ENCODE measurements around the gene SMARCD3.

Gene SMARCD3

DNA sequence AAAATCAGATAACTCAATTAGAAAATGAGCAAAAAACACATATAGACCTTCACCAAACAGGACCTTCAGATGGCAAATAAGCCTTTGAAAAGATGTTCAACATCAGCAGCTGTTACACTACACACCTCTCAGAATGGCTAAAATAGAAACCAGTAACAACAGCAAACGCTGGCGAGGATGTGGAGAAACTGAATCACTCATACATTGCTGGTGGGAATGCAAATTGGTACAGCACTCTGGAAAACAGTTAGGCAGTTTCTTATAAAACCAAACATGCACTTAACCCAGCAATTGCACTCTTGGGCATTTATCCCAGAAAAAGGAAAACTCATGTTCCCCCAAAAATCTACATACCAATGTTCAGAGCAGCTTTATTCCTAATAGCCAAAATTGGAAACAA lies 37.7 kb upstream of the SMARCD3 start:
- TF ChIP-seq, protein P1, sequence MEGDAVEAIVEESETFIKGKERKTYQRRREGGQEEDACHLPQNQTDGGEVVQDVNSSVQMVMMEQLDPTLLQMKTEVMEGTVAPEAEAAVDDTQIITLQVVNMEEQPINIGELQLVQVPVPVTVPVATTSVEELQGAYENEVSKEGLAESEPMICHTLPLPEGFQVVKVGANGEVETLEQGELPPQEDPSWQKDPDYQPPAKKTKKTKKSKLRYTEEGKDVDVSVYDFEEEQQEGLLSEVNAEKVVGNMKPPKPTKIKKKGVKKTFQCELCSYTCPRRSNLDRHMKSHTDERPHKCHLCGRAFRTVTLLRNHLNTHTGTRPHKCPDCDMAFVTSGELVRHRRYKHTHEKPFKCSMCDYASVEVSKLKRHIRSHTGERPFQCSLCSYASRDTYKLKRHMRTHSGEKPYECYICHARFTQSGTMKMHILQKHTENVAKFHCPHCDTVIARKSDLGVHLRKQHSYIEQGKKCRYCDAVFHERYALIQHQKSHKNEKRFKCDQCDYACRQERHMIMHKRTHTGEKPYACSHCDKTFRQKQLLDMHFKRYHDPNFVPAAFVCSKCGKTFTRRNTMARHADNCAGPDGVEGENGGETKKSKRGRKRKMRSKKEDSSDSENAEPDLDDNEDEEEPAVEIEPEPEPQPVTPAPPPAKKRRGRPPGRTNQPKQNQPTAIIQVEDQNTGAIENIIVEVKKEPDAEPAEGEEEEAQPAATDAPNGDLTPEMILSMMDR (conservative IDR thresholded peaks at IDR 0.05; ENCODE audit: low read length), result no peak
- no peak overlapping the region for H3K4me3 ChIP-seq (ENCODE audit: low read length)
- DNase-seq (ENCODE audit: low read depth), result peak; percentile 46

- no peak for DNase-seq (ENCODE audit: low read depth)
- TF ChIP-seq, protein P1 (conservative IDR thresholded peaks at IDR 0.05; ENCODE audit: low read length), result no peak
- no peak overlapping the region for H3K4me3 ChIP-seq (ENCODE audit: low read length)
Observed at GRCh38 chr7:151283302-151283701, 34.8 kb upstream of the SMARCD3 start.

DNA sequence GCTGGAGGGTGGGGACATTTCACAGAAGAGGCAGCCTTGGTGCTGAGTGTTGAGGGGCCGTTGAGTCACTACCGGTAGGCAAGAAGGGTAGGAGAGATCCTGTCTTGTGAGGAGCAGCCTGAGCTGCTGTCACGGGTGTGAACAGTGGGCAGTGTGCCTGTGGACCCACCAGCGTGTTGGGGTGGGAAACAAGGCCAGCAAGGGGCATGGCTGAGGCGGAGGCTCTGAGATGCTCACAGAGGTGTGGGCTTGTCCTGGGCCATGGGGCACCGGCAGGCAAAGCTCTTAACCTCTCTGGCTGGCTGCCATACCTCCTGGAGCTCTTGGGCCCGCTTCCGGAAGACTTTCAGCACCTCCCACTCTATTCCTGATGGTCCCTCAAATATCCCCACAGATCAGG lies 33.6 kb upstream of the SMARCD3 start:
- H3K4me3 ChIP-seq (ENCODE audit: low read length), result no peak overlapping the region
- TF ChIP-seq, protein P1 (conservative IDR thresholded peaks at IDR 0.05; ENCODE audit: low read length), result no peak
- DNase-seq (ENCODE audit: low read depth), result no peak

GRCh38 chr7:151281686-151282085 lies 33.2 kb upstream of the SMARCD3 start:
- TF ChIP-seq, protein P1 (conservative IDR thresholded peaks at IDR 0.05; ENCODE audit: low read length), result no peak
- no peak overlapping the region for H3K4me3 ChIP-seq (ENCODE audit: low read length)
- no peak for DNase-seq (ENCODE audit: low read depth)

- H3K4me3 ChIP-seq (ENCODE audit: low read length), result no peak overlapping the region
- DNase-seq (ENCODE audit: low read depth), result no peak
- TF ChIP-seq, protein P1 (conservative IDR thresholded peaks at IDR 0.05; ENCODE audit: low read length), result no peak
Observed at GRCh38 chr7:151280388-151281019, 32.0 kb upstream of the SMARCD3 start.

GRCh38 chr7:151279868-151280267 lies 31.4 kb upstream of the SMARCD3 start:
- no peak overlapping the region for H3K4me3 ChIP-seq (ENCODE audit: low read length)
- TF ChIP-seq, protein P1 (conservative IDR thresholded peaks at IDR 0.05; ENCODE audit: low read length), result no peak
- DNase-seq (ENCODE audit: low read depth), result no peak

GRCh38 chr7:151278949-151279348 lies 30.5 kb upstream of the SMARCD3 start:
- TF ChIP-seq, protein P1 (conservative IDR thresholded peaks at IDR 0.05; ENCODE audit: low read length), result no peak
- H3K4me3 ChIP-seq (ENCODE audit: low read length), result no peak overlapping the region
- no peak for DNase-seq (ENCODE audit: low read depth)

All from AG10803 (cell line).